ENCODE data around the gene HTR2A.

The HTR2A gene

GRCh38 chr13:46845146-46845545 is 51.7 kb downstream of the HTR2A start:
- no peak for TF ChIP-seq CTCF (IDR thresholded peaks at IDR 0.05; ENCODE audit: low read depth, low read length)
- DNase-seq (ENCODE audit: extremely low read depth, low read depth) = no peak

- DNase-seq (ENCODE audit: extremely low read depth, low read depth) = no peak
- no peak for TF ChIP-seq CTCF (IDR thresholded peaks at IDR 0.05; ENCODE audit: low read depth, low read length)
Observed at GRCh38 chr13:46844431-46844830, 52.4 kb downstream of the HTR2A start.

- no peak for TF ChIP-seq CTCF (IDR thresholded peaks at IDR 0.05; ENCODE audit: low read depth, low read length)
Observed at GRCh38 chr13:46839399-46839798, 57.5 kb downstream of the HTR2A start.

GRCh38 chr13:46834657-46835056 is 62.2 kb downstream of the HTR2A start:
- DNase-seq (ENCODE audit: extremely low read depth, low read depth) = no peak
- TF ChIP-seq CTCF (IDR thresholded peaks at IDR 0.05; ENCODE audit: low read depth, low read length) = no peak

More at GRCh38 chr13:46839399-46839798, 57.5 kb downstream of the HTR2A start:
- DNase-seq (ENCODE audit: extremely low read depth, low read depth) = no peak

GRCh38 chr13:46831588-46832194 is 65.2 kb downstream of the HTR2A start:
- peak; percentile 29 for DNase-seq (ENCODE audit: extremely low read depth, low read depth)
- peak; percentile 63 for TF ChIP-seq CTCF (IDR thresholded peaks at IDR 0.05; ENCODE audit: low read depth, low read length)

- DNase-seq (ENCODE audit: extremely low read depth, low read depth) = no peak
- TF ChIP-seq CTCF (IDR thresholded peaks at IDR 0.05; ENCODE audit: low read depth, low read length) = no peak
Observed at GRCh38 chr13:46830405-46831005, 66.3 kb downstream of the HTR2A start.

- no peak for DNase-seq (ENCODE audit: extremely low read depth, low read depth)
- TF ChIP-seq CTCF (IDR thresholded peaks at IDR 0.05; ENCODE audit: low read depth, low read length) = no peak
Observed at GRCh38 chr13:46822551-46822950, 74.3 kb downstream of the HTR2A start.
